Nephron progenitor cell (in vitro differentiated cells): ENCODE measurements around the gene DIS3L2.

Experiments
- DNase-seq: peaks from one replicate; pipeline ENCODE4 v3.0.0; 2021
- H3K27ac Mint-ChIP-seq: 2 replicates; pipeline ENCODE4 v1.8.0; 2021; ENCODE audit warnings: mild to moderate bottlenecking, moderate library complexity, mixed read lengths
- H3K27me3 Mint-ChIP-seq: 2 replicates; pipeline ENCODE4 v1.8.0; 2021; ENCODE audit warnings: mild to moderate bottlenecking, low read depth, mixed read lengths; ENCODE audit not compliant: poor library complexity
- H3K36me3 Mint-ChIP-seq: 2 replicates; pipeline ENCODE4 v1.8.0; 2021; ENCODE audit warnings: low read depth, mixed read lengths
- H3K4me1 Mint-ChIP-seq: 2 replicates; pipeline ENCODE4 v1.8.0; 2021; ENCODE audit warnings: mixed read lengths
- H3K4me3 Mint-ChIP-seq: 2 replicates; pipeline ENCODE4 v1.8.0; 2021; ENCODE audit warnings: mild to moderate bottlenecking, moderate library complexity, mixed read lengths
- H3K9me3 Mint-ChIP-seq: 2 replicates; pipeline ENCODE4 v1.8.0; 2021; ENCODE audit warnings: mild to moderate bottlenecking, moderate library complexity, mixed read lengths
- TF ChIP-seq, protein P1 (sequence below): fragments of 200-600 bp; sonication (generic); IDR thresholded peaks from 2 replicates; pipeline ENCODE4 v1.5.0; 2021; ENCODE audit warnings: antibody characterized with exemption

DIS3L2 gene

DNA sequence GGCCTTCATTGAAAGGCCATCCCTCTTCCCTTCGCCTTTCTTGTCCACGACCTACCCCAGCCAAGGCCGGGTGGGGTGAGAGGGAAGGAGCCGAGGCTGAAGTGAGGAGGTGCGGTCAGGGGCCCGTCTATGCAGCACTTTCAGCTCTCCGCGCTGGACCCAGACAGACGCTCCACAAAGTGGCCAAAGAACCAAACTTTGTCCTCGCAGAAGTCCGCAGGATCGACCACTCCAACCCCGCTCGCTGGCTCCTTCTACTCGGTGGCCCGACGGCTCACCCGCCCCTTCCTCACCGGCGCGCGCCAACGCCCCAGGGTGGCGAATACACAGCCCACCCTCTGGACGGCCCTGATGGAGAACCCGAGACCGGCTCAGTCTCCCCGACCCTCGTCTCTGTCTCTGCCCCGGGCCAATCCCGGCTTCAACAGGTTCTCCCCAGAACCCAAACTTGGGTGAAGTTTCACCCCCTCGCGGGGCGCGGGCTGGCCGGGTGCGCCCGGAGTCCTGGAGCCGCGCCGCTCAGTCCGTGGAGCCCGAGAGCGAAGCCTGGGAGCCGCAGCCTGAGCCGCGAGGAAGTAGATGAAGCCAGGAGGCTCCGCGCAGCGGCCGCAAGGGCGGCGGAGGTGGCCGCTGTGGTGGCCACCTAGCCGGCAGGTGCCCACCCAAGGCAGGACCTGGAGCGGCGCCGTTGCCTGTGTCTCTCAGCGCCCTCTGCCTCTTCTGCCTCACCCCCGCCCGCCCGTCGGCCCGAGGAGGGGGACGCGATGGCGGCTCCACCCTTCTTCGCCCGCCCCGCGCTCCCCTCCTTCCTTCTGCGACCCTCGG lies 390.4 kb downstream of the DIS3L2 start:
- TF ChIP-seq, protein P1, sequence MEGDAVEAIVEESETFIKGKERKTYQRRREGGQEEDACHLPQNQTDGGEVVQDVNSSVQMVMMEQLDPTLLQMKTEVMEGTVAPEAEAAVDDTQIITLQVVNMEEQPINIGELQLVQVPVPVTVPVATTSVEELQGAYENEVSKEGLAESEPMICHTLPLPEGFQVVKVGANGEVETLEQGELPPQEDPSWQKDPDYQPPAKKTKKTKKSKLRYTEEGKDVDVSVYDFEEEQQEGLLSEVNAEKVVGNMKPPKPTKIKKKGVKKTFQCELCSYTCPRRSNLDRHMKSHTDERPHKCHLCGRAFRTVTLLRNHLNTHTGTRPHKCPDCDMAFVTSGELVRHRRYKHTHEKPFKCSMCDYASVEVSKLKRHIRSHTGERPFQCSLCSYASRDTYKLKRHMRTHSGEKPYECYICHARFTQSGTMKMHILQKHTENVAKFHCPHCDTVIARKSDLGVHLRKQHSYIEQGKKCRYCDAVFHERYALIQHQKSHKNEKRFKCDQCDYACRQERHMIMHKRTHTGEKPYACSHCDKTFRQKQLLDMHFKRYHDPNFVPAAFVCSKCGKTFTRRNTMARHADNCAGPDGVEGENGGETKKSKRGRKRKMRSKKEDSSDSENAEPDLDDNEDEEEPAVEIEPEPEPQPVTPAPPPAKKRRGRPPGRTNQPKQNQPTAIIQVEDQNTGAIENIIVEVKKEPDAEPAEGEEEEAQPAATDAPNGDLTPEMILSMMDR: no peak
- no peak for DNase-seq
- H3K27me3 Mint-ChIP-seq: peaks cover 12% of the 10 kb centered on the region
- peaks cover 5% of the 10 kb centered on the region for H3K36me3 Mint-ChIP-seq
- H3K27ac Mint-ChIP-seq: no peak overlapping the region
- H3K4me1 Mint-ChIP-seq: no peaks in the 10 kb centered on the region
- H3K9me3 Mint-ChIP-seq: peaks cover 34% of the 10 kb centered on the region
- no peak overlapping the region for H3K4me3 Mint-ChIP-seq

DNA sequence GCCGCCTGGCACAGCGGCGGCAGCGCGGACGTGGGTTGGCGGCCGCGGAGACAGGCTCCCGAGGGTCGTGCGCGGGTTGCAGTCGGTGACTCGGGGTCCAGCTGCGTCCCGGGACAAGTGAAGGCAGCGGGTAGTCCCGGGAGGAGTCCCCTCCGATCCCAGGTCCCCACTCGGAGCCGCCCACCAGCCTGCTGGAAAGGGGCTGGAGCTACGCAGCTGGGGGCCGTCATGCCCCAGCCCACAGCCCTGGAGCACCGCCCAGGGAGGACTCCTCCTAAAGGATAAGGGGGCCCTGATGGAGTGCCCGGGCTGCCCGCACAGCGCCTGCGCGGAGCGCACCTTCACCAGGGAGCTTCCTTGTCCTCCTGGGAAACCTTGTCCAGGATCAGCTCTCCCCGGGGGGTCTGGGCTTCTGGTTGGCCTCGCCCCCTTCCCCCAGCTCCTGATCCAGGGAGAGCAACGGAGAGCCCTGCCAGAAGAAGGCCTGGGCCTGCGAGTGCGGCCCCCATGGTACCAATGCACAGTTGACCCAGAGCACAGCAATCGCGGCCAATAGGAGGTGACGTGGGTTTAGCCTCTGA lies 391.1 kb downstream of the DIS3L2 start:
- TF ChIP-seq, protein P1: no peak
- no peak for DNase-seq
- peaks cover 36% of the 10 kb centered on the region for H3K9me3 Mint-ChIP-seq
- H3K36me3 Mint-ChIP-seq: peaks cover 5% of the 10 kb centered on the region
- H3K4me3 Mint-ChIP-seq: no peak overlapping the region
- peaks cover 12% of the 10 kb centered on the region for H3K27me3 Mint-ChIP-seq
- no peaks in the 10 kb centered on the region for H3K4me1 Mint-ChIP-seq
- no peak overlapping the region for H3K27ac Mint-ChIP-seq

DNA sequence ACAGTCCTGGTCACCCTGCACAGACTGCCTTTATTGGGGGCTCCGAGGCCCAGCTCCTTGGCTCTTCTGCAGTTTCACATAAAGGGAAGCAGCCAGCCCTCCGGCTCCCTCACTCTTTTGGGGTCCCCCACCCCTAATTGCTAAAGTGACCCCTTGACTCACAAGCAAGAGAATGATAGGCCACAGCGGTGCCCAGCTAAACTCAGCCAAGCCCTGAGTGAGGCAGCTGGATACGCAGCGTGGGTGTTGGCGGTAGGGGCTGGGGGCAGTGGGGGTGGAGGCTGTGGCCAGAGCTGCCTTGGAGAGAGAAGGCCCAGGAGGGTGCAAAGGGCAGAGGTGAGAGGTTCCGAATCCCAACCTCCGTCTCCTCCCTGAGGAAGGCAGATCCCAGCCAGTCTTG lies 391.6 kb downstream of the DIS3L2 start:
- no peak overlapping the region for H3K27ac Mint-ChIP-seq
- H3K4me3 Mint-ChIP-seq: no peak overlapping the region
- H3K4me1 Mint-ChIP-seq: no peaks in the 10 kb centered on the region
- TF ChIP-seq, protein P1: no peak
- H3K9me3 Mint-ChIP-seq: peaks cover 37% of the 10 kb centered on the region
- peaks cover 5% of the 10 kb centered on the region for H3K36me3 Mint-ChIP-seq
- peaks cover 11% of the 10 kb centered on the region for H3K27me3 Mint-ChIP-seq
- DNase-seq: no peak

DNA sequence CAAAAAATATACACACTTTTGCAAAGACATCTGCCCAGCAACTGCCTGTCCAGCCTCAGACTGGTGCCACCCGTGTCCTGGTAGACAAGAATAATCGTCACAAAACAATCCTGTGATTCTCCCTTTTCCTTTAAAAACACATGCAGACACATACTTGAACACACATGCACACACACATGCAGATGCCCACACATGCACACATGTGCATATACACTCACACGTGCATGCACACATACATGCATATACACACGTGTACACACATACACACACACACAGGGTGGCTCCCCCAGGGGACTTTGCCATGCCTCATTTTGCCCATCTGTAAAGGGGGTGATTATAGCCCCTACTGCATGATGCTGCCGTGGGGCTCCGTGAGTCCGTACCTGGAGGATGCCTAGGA lies 392.1 kb downstream of the DIS3L2 start:
- Mint-ChIP-seq H3K4me3 (no peak overlapping the region), H3K27me3 (peaks cover 11% of the 10 kb centered on the region), H3K27ac (no peak overlapping the region), H3K4me1 (no peaks in the 10 kb centered on the region), H3K36me3 (peaks cover 5% of the 10 kb centered on the region), H3K9me3 (peaks cover 40% of the 10 kb centered on the region)
- TF ChIP-seq, protein P1: no peak
- DNase-seq: no peak

DNA sequence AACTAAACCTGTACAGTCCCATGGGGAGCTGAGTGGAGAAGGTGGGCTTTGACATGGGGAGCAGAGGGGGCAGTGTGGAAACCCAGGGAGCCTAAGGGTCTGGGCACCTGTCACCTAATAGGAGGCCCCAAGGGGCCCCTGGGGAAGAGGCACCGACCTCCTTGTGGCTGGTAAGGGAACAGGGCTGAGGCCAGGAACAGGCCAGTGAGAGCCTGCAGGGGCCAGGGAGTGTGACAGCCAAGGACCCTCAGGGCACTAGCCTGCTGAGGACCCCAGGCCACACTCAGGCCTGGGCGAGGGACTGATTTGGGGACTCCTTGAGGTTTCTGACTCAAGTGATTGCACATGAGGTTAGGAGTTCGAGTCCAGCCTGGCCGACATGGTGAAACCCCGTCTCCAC lies 392.6 kb downstream of the DIS3L2 start:
- H3K27ac Mint-ChIP-seq: no peak overlapping the region
- peaks cover 11% of the 10 kb centered on the region for H3K27me3 Mint-ChIP-seq
- H3K36me3 Mint-ChIP-seq: peaks cover 5% of the 10 kb centered on the region
- peaks cover 40% of the 10 kb centered on the region for H3K9me3 Mint-ChIP-seq
- no peak for DNase-seq
- H3K4me3 Mint-ChIP-seq: no peak overlapping the region
- no peaks in the 10 kb centered on the region for H3K4me1 Mint-ChIP-seq
- TF ChIP-seq, protein P1: no peak
